Left ventricle myocardium inferior (tissue), 1 donor: ENCODE data around the gene CFI. TPM values are rescaled to one million over a fixed set of nuclear protein-coding genes. Genes with fewer than 3 reads are reported as not detected.

Experiments used
- DNase-seq: peaks from one replicate; pipeline ENCODE4 v3.0.0-alpha.2; 2020
- H3K27ac ChIP-seq: fragments of 200-600 bp; replicated peaks from 2 replicates; pipeline ENCODE4 v1.8.0; 2021
- H3K27me3 ChIP-seq: fragments of 200-600 bp; 2 replicates; pipeline ENCODE4 v1.8.0; 2021; ENCODE audit warnings: low read depth
- H3K36me3 ChIP-seq: fragments of 200-600 bp; 2 replicates; pipeline ENCODE4 v1.8.0; 2021
- H3K4me1 ChIP-seq: fragments of 200-600 bp; 2 replicates; pipeline ENCODE4 v1.8.0; 2021
- H3K4me3 ChIP-seq: fragments of 200-600 bp; 2 replicates; pipeline ENCODE4 v1.8.0; 2021; ENCODE audit warnings: mild to moderate bottlenecking, moderate library complexity
- H3K9me3 ChIP-seq: fragments of 200-600 bp; replicated peaks from 2 replicates; pipeline ENCODE4 v1.8.0; 2021
- CTCF ChIP-seq: fragments of 200-600 bp; IDR thresholded peaks from 2 replicates; pipeline ENCODE4 v1.8.0; 2021; ENCODE audit warnings: antibody characterized with exemption, mild to moderate bottlenecking, borderline replicate concordance
- intact Hi-C: fragments of 100-400 bp; cut with micrococcal nuclease; formaldehyde crosslinking; loops from one replicate; pipeline ENCODE4 v1.11.0; 2022
- total RNA-seq: library from RNA; stranded (reverse); fragmentation: NEBNext Ultra II Directional; extraction: Animal tissue kit (Norgen Biotek cat#: 25700); gene quantifications from one replicate; pipeline ENCODE4 v1.2.1, GENCODE V29; 2021
- donor health status: DM: no; HTN: yes; CAD: no; lungs with severe emphysema.

Gene CFI
- total RNA-seq, 1 donor from 2014 or later, result 6.8 TPM

- Histone ChIP-seq H3K4me3 (peak overlapping the region; percentile 85), H3K27me3 (no peaks in the 10 kb centered on the region), H3K27ac (peak overlapping the region; percentile 89), H3K9me3 (no peaks in the 10 kb centered on the region), H3K4me1 (peaks cover 30% of the 10 kb centered on the region), H3K36me3 (no peaks in the 10 kb centered on the region)
- no peak for DNase-seq
- TF ChIP-seq CTCF, result no peak
- intact Hi-C loops, result no loop called here
These were observed 70.9 kb downstream of the CFI start for GRCh38 chr4:109730619-109731545.

- peaks cover 30% of the 10 kb centered on the region for H3K4me1 ChIP-seq
- TF ChIP-seq CTCF, result no peak
- H3K27ac ChIP-seq, result peak within 1 kb of the TSS; percentile 89
- H3K36me3 ChIP-seq, result peaks cover 3% of the 10 kb centered on the region
- H3K4me3 ChIP-seq, result peak within 1 kb of the TSS; percentile 85
- DNase-seq, result peak; percentile 66
- H3K27me3 ChIP-seq, result no peaks in the 10 kb centered on the region
- intact Hi-C loops, result no loop called here
- no peaks in the 10 kb centered on the region for H3K9me3 ChIP-seq
These were observed 71.8 kb downstream of the CFI start, which contains the start of gene PLA2G12A for GRCh38 chr4:109729718-109730618. PLA2G12A (minus strand) TSS chr4:109730070; CDS start chr4:109729809, 261 bp downstream.

- Histone ChIP-seq H3K27me3 (no peaks in the 10 kb centered on the region), H3K4me1 (peaks cover 30% of the 10 kb centered on the region), H3K27ac (peak overlapping the region; percentile 89), H3K9me3 (no peaks in the 10 kb centered on the region), H3K4me3 (peak overlapping the region; percentile 85), H3K36me3 (peaks cover 3% of the 10 kb centered on the region)
- intact Hi-C loops, result no loop called here
- DNase-seq, result no peak
- TF ChIP-seq CTCF, result no peak
These were observed 72.6 kb downstream of the CFI start for GRCh38 chr4:109729117-109729717.

GRCh38 chr4:109728385-109728784 is 73.4 kb downstream of the CFI start:
- Histone ChIP-seq H3K9me3 (no peaks in the 10 kb centered on the region), H3K27ac (no peak overlapping the region), H3K27me3 (no peaks in the 10 kb centered on the region), H3K4me1 (peaks cover 30% of the 10 kb centered on the region), H3K4me3 (peak overlapping the region; percentile 85), H3K36me3 (peaks cover 3% of the 10 kb centered on the region)
- DNase-seq, result no peak
- TF ChIP-seq CTCF, result no peak
- intact Hi-C loops, result no loop called here

GRCh38 chr4:109723110-109723509 is 78.7 kb downstream of the CFI start:
- intact Hi-C loops, result no loop called here
- H3K27ac ChIP-seq, result no peak overlapping the region

More at GRCh38 chr4:109723110-109723509, 78.7 kb downstream of the CFI start:
- H3K9me3 ChIP-seq, result no peaks in the 10 kb centered on the region
- peaks cover 3% of the 10 kb centered on the region for H3K36me3 ChIP-seq
- DNase-seq, result no peak
- no peaks in the 10 kb centered on the region for H3K27me3 ChIP-seq
- no peak overlapping the region for H3K4me3 ChIP-seq
- TF ChIP-seq CTCF, result no peak
- peaks cover 4% of the 10 kb centered on the region for H3K4me1 ChIP-seq
